Stimulated activated CD4-positive, alpha-beta T cell treated with anti-CD3 and anti-CD28 coated beads, Interleukin-4, amount 100 ng/mL, for 24 hours (primary cell): ENCODE results near the gene FCMR.
"Not testable (repeated sequence)": the region's sequence is repeated elsewhere in the genome, so short reads cannot be mapped to it uniquely, and the experiment has no call there.

ENCODE experiments used
- DNase-seq: peaks from one replicate; pipeline ENCODE4 v3.0.0-alpha.2; 2020

Gene FCMR

GRCh38 chr1:206949641-206950040 is 27.9 kb upstream of the FCMR start:
- DNase-seq: no peak

GRCh38 chr1:206949208-206949607 is 27.5 kb upstream of the FCMR start:
- DNase-seq: no peak

- DNase-seq: no peak
Measured at GRCh38 chr1:206947255-206947654, 25.5 kb upstream of the FCMR start.

- no peak for DNase-seq
Measured at GRCh38 chr1:206946261-206946660, 24.5 kb upstream of the FCMR start, which contains the start of gene PIGR. Gene PIGR, minus strand, starts transcription at chr1:206946466. Its CDS starts 5,935 bp downstream, at chr1:206940531.

GRCh38 chr1:206945779-206946178 is 24.0 kb upstream of the FCMR start:
- no peak for DNase-seq

GRCh38 chr1:206944703-206945102 is 23.0 kb upstream of the FCMR start:
- no peak for DNase-seq

GRCh38 chr1:206941766-206942418 is 20.2 kb upstream of the FCMR start:
- DNase-seq: no peak

GRCh38 chr1:206940588-206940936 is 18.8 kb upstream of the FCMR start:
- no peak for DNase-seq

- DNase-seq: no peak
Measured at GRCh38 chr1:206939841-206940587, 18.3 kb upstream of the FCMR start.

- DNase-seq: no peak
Measured at GRCh38 chr1:206939131-206939530, 17.4 kb upstream of the FCMR start.

- no peak for DNase-seq
Measured at GRCh38 chr1:206937425-206937824, 15.7 kb upstream of the FCMR start.

GRCh38 chr1:206935491-206936067 is 13.8 kb upstream of the FCMR start:
- peak; percentile 48 for DNase-seq

- DNase-seq: peak; percentile 80
Measured at GRCh38 chr1:206933333-206933945, 11.7 kb upstream of the FCMR start.

- no peak for DNase-seq
Measured at GRCh38 chr1:206932177-206932576, 10.4 kb upstream of the FCMR start.

GRCh38 chr1:206931709-206932108 is 10.0 kb upstream of the FCMR start:
- no peak for DNase-seq

GRCh38 chr1:206930210-206930798 is 8.6 kb upstream of the FCMR start:
- peak; percentile 49 for DNase-seq

- DNase-seq: no peak
Measured at GRCh38 chr1:206929524-206929923, 7.8 kb upstream of the FCMR start.

- DNase-seq: no peak
Measured at GRCh38 chr1:206926286-206926685, 4.5 kb upstream of the FCMR start.

GRCh38 chr1:206925106-206925736 is 3.5 kb upstream of the FCMR start:
- peak; percentile 53 for DNase-seq

GRCh38 chr1:206924592-206925105 is 2.9 kb upstream of the FCMR start:
- no peak for DNase-seq

GRCh38 chr1:206923961-206924557 is 2.3 kb upstream of the FCMR start:
- not testable (repeated sequence) for DNase-seq
